NCI-H1694 treated with DMSO at 0.1 percent for 48 hours (cell line): ENCODE measurements around the gene ARHGAP44.
A peak's percentile ranks its signal among the peaks of the same experiment; 100 is the strongest.

Experiments
- DNase-seq: peaks from one replicate; lab custom pipeline; 2025; lab: John Stamatoyannopoulos, UW

ARHGAP44 gene

DNA sequence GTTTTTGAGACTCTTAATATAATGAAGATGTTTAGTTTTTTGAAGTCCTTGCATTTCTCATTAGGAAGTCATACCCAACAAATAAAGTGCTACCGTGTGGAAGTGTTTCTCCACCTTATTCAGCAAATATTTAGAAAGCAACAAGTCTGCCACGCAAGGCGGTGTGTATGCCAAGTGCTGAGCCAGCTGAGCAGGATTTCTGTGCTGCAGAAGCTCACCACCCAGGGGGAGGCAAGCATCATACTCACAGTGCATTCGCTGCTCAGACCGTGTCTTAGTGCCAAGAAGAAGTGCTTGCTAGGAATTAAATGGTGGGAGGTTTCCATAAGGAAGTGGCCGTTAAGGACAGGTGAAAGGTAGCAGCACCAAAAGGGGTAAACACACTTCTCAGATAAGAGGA, 111.2 kb downstream of the ARHGAP44 start:
- DNase-seq = no peak

DNA sequence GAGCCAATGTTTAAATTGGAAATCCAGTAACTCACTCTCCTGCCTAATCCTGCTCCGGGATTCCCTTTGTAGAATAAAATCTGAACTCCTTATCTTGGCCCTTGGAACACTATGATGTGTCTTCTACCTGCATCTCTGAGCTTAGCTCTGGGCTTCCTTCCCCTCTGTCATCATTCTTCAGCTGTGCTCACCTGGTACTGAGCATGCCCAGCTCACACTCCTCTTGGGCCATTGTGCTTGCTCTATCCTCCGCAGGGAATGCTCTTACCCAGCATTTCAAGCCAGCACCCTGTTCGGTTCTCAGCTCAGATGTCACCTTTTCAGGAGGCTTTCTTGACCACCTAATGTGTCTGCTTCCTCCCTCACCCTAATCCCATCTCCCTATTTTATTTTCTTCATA, 112.7 kb downstream of the ARHGAP44 start:
- no peak for DNase-seq

DNA sequence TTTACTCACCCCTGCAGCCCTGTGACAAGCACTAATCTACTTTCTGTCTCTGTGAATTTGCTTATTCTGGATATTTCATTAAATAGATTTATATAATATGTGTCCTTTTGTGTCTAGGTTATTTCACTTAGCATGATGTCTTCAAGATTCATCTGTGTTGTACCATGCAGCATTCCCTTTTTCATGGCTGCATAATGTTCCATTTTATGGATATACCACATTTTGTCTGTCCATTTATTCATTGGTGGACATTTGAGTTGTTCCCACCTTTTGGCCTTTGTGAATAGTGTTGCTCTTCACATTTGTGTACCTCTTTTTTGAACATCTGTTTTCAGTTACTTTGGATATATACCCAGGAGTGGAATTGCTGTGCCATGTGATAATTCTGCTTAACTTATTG, 118.2 kb downstream of the ARHGAP44 start:
- DNase-seq = no peak

DNA sequence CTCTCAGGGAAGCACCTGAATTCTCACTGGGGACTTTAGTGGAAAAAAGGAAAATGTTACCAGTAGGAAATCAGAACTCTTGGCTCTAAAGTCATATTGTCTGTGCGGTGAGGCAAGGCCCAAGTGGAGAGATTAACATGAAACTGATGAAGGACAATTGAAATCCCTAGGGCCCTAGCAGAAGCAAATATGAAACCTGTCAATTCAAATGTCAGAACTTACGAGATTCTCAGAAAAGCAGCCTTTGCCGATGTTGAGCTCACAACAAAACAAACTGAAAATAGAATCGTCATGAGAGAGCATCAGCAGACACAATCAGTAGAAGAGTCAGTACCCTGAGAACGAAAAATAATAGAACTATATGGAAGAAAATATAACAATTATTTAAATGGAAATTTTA, 119.7 kb downstream of the ARHGAP44 start:
- no peak for DNase-seq

DNA sequence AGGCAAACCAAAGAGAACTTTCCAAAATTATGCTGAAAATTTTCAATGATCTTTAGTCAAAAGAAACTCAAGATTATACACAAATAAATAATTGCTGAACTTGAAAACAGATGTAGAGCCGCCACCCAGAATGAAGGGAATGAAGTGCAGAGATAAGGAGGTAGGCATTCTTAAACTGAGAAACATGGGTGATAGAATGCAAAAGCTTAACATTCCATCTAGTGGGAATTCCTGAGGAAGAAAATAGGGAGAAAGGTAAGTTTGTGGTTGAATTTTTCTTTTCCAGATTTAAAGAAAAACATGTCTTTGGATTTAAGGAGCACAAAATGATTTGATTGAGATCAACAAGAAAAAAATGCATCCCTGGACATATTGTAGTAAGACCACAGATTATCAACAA, 120.2 kb downstream of the ARHGAP44 start:
- DNase-seq = no peak

DNA sequence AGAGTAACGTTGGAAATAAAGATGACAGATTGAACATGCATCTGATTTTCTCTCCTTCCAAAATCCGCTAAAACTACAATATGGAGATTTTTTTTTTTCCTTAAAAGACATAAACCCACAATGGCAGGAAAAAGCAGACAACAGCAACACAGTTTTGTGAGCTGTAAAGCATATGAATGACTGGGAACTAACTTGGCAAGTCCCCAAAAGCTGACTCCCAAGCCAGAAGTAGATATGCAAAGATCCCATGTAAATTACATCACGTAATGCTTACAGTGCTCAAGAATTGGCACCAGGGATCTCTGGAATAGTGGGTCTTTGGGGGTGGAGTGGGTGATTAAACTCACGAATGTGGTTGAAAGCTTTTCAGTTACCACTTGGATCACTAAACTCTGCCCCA, 121.9 kb downstream of the ARHGAP44 start:
- DNase-seq = no peak

DNA sequence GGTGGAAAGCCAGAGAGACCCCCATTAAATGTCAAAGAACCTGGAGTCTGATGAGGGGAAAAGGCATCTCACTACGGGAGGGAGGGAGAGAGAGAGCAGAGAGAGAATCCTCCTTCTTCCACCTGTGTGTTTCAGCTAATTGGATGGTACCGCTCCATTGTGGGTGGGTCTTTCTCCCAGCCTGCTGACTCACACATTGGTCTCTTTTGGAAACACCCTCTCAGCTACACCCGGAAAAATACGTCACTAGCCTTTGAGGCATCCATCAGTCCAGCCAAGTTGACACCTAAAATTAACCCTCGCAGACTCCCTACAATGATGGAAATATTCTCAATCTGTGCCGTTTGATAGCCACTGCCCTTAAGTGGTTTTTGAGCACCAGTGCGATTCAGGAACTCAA, 128.1 kb downstream of the ARHGAP44 start:
- no peak for DNase-seq

DNA sequence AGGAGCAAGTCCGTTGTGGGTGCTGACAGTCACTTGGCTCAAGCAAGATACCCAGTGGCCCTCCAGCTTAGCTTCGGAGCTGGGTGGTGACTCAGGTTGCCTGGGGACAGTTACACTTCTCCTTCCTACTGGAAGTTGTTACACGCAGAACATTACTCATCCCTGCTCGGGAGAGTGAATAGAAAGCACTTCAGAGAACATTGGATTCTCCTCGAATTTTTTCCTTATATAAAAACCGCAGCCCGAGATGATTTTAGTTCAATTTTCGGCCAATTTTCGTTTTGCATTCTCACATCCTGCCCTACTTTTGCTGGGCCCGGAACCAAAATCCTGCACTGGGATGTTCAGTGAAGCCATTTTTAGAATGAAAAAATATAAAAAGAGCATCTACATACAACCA, 128.8 kb downstream of the ARHGAP44 start:
- DNase-seq = no peak

DNA sequence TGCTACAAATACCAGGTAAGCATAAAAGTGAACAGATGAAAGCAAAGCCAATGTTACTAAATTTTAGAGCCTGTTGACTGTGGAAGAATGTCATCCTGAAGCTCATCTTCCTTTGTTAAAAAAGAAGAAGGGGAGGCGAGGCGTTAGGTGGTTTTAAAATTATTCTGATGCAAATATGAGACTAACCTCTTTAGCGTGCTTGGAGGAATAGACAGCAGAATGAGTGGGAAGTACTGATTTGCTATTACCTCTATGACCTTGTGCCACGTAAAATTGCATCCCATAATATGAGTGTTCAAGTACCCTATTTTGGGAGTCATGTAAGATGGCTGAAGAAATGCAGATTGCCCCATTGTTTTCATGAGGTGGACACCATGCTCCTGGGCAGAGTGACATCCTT, 132.8 kb downstream of the ARHGAP44 start:
- DNase-seq = no peak

DNA sequence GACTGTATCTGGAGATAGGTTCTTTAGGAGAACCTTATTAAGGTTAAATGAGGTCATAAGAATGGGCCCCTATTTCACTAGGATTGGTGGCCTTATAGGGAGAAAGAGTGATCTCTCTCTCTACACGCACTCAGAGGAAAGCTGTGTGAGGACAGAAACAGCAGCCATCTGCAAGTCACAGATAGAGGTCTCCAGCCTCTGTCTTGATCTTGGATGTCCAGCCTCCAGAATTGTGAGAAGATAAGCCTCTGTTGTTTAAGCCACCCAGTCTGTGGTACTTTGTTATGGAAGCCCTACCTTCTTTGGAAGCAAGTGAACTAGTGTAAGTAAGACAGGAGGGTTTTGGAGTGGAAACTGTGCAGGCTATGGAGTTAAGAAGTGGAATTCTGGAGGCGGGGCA, 135.3 kb downstream of the ARHGAP44 start:
- DNase-seq = no peak

DNA sequence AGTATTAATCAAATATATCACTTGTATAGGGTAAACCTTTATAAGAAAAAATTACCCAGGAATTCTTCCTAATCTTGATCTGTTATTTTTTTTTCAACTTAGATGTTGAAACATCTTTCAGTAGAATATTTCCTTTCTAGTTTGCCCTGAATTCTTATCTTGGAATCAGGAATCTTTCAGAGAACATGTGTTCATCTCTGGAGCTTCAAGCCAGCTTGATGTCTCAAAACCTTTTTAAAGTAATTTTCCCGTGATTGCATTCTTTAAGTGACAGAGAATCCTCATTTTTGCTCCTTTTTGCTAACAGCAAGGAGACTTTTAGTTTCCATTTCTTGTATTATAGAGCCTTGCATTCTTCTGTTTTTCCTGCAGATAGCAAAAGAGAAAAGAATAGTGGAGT, 137.7 kb downstream of the ARHGAP44 start:
- DNase-seq = no peak

DNA sequence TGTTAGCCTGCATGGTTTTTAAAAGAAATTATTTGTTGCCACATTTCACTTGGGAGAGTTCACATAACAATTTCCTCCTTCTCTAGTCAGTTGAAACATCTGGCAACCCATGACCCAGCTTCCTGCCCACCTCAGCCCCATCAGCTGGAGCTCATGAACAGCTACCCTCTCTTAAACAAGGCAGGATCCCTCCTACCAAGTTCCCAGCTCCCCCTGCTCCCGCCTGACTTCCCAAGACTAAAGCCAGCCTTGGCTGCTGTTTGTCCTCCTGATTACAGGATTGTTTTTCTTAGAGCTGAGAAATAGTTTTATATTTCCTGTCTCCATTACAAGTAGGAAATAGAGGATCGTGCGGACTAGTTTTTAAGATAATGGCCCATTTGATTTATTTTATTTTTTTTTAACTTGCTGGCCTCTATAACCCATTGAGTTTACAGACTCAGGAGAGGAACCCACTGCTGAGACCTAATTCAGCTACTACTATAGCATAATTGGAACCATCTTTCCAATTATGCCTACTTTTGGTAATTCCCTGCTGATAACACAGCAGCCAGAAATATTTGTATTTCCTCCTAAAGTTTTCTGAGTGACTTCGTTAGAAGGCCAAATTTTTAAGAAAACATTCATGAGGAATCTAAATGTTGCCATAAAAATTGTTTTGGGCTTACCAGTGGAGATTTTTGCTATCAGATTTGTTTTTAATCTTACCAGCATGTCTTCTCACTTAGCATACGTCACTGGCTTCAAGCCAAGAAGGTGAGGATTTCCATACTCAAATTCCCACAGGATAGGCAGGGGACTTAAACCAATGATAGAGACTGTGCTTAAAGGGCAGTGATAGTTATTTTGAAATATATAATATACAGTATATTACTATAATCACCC, 138.5 kb downstream of the ARHGAP44 start:
- no peak for DNase-seq

DNA sequence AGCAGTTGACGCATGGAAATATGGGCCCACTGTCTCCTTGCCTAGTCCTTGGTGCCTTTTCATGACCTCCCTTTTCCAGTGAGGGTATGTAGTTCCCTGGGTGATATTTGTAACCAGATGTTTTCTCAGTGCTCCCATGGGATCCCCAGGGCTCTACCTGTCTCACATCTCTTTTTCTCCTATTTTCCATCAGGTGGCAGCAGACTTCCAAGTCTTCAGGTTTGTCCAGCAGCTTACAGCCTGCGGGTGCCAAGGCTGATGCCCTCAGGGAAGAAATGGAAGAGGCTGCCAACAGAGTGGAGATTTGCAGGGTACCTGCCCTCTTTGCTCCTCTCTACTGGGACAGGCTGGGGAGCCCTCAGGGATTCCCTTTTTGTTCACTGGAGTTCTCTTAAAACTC, 139.4 kb downstream of the ARHGAP44 start:
- DNase-seq = peak; percentile 27

DNA sequence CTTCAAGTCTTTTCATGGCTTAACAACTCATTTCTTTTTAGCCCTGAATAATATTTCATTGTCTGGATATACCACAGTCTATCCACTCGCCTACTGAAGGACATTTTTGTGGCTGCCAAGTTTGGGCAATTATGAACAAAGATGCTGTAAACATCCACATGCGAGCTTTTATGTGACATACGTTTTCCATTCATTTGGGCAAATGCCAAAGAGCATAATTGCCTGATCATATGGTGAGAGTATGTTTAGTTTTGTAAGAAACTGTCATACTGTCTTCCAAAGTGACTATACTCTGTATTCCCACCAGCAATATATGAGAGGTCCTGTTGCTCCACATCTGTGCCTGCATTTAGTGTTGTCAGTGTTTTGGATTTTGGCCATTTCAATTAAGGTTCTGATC, 147.2 kb downstream of the ARHGAP44 start:
- no peak for DNase-seq

DNA sequence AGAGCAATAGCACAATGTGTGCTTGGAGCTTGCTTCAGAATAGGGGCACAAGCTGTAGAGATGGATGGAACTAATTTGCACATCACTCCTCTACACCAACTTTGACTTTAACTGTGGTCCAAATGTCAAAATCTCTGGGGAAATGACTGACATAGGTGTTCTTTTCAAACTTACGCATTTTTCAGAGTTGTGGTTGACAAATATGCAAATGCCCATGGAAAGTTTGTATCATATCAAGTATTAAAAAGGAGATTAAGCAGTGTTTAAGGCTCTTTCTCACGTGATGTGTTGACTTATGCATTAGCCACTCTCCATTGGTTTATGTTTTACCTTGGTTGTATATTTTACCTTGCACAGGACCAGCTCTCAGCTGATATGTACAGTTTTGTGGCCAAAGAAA, 151.4 kb downstream of the ARHGAP44 start:
- no peak for DNase-seq

DNA sequence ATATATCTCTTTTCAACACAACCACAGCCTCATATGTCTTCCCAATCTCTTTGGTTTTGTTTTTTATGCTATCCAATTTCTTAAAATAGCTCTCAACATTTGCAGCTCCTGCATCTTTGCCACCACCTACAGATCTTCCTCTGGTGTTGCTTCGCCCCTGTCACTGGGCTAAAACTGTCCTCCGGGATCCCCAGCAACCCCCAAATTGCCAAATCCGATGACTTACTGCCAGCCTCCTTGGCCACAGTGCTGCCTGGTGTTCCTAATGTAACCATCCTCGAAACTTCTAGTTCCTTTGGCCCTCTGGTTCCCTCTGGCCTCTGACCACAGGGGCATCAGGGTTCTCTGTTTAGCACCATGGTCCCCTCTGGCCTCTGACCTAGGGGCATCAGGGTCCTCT, 157.7 kb downstream of the ARHGAP44 start:
- DNase-seq = no peak

DNA sequence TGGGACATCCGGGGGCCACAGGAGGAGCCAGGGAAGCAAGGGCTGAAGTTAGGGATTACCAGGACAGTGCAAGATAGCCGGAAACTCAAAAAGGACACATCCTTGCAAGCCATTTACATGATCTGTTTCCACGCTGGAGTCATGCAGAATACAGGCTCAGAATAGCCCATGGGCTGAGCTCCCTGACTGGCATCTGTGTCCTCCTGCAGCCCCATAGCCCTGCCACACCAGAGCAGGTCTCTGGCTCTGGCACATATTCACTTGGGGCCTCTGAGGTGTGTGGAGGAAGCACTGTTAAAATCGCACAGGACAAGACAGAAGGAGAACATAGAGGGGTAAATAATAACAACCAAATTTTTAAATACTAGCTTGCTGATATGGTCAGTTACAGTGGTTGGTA, 162.7 kb downstream of the ARHGAP44 start:
- no peak for DNase-seq

DNA sequence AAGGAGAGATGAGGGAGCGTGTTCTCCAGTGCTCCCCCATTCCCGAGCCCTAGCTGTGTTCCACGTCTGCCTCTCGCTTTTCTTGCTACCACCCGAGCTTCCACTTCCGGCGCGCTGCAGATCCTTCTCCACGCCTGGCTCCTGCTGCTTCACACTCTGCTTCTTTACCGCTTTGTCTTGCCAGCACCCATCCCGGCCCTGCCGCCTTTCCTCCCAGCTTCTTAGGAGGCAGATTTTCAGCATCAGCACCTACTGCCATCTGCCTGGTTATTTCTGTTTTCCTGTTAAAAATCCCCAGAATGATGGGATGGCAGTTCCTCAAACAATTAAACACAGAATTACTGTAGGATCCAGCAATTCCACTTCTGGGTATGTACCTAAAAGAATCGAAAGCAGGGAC, 163.9 kb downstream of the ARHGAP44 start:
- DNase-seq = no peak

DNA sequence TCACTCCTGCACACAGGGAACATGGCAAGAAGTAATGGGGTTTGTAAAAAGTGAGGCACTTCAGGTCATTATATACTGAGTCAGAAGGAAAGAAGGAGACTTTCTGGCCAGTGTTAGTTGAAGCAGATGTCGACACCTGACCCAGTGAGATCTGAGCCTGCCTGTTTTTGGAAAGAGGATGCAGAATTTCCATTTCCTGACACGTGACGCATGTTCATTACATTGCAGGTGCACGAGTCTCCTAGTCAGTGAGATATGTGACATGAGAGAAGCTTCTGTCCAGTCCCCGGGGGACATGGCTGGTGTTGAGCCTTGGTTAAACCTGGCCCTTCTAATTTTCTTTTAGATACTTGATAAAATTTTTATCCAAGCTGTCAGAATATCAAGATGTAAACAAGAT, 166.2 kb downstream of the ARHGAP44 start:
- no peak for DNase-seq

DNA sequence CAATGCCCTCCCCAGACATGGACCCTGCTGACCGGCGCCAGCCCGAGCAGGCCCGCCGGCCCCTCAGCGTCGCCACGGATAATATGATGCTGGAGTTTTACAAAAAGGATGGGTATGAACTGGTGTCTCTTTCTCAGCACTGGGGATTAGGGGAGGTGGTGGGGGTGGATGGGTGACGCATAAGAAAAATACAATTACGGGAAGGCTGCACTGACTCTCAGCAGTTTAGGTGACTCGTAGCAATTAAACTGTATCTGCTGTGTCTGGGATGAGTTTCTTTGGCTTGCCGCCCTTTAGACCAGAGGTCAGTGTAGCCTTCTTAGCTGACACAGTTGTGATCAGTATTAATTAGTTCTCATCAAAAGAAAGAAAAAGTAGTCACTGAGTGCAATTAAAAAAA, 169.5 kb downstream of the ARHGAP44 start:
- no peak for DNase-seq

DNA sequence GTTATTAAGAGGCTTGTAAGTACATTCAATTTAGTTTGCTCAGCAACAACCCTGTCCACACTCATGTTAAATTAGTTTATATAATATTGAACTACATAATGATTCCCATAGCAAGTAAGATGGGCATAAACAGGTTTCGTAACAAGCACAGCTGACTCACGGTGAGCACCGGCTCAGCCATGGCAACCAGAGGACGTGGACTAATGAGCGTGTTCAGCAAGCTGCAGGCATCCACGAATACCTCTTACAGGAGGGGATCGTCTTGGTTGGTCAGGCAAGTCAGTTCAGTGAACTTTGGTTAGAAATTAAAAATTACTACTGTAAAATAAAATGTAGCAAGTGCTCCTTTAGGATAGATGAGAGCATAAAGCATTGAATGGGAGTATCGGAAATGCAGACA, 170.1 kb downstream of the ARHGAP44 start:
- no peak for DNase-seq

DNA sequence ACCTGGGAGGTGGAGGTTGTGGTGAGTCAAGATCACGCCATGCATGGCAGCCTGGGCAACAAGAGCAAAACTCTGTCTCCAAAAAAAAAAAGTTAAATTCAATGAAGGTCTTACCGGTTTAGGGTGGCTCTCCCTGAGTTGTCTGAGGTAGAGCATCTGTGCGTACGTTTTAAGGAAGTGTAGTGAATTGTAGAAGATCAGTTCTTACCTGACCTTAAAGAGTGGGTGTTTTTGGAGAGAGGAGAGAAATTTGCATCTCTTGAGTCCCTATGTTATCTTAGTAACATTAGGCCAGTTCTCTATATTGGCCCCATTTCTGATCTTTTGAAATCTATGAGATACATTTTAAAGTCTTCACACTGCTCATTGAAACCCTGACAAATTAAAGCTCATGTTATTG, 172.4 kb downstream of the ARHGAP44 start:
- no peak for DNase-seq

DNA sequence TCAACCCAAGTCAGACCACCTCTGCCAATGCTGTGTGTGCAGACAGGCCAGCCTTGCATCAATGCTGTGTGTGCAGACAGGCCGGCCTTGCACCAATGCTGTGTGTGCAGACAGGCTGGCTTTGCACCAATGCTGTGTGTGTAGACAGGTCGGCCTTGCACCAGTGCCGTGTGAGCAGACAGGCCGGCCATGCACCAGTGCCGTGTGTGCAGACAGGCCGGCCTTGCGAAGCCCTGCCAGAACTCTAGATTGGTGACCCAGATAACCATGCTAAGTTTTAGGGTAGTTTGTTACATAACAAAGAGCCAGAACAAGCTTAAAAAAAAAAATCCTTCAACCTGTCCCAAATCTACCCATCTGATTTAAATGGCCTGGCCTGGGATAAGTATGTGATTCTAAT, 174.2 kb downstream of the ARHGAP44 start:
- DNase-seq = no peak

DNA sequence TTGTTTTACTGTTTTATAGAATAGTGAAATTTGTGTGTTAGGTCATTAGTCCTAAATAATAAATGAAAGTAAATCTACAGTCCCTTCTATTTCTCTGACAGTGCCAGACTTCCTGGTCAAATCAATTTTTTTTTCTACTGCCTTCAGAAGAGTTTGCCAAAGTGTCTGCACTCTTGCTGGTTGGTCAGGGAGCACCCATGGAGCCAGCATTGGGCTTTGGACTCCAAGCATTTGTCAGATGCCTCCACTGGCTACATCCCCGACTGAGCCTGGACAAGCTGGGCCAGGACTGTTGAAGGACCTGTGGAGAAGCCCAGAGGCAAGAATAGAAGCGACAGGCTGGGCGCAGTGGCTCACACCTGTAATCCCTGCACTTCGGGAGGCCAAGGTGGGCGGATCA, 174.9 kb downstream of the ARHGAP44 start:
- no peak for DNase-seq
